Endothelial cell of hepatic sinusoid (primary cell): Measurements from ENCODE around the gene RALGAPA2.
"Not testable (repeated sequence)": the region's sequence is repeated elsewhere in the genome, so short reads cannot be mapped to it uniquely, and the experiment has no call there.

ENCODE experiments used
- in situ Hi-C: cut with HindIII; loops from 2 replicates; pipeline ENCODE4 v1.10.0; 2017; ENCODE audit warnings: low sequenced_read_pairs

Gene RALGAPA2

GRCh38 chr20:20548527-20549266 is 163.7 kb downstream of the RALGAPA2 start:
- in situ Hi-C loops, result no loop called here

- in situ Hi-C loops, result no loop called here
Measured at GRCh38 chr20:20547876-20548266, 164.6 kb downstream of the RALGAPA2 start.

GRCh38 chr20:20547221-20547875 is 165.1 kb downstream of the RALGAPA2 start:
- in situ Hi-C loops, result no loop called here

GRCh38 chr20:20546402-20546801 is 166.0 kb downstream of the RALGAPA2 start:
- in situ Hi-C loops, result no loop called here

GRCh38 chr20:20543348-20543747 is 169.1 kb downstream of the RALGAPA2 start:
- in situ Hi-C loops, result not testable (repeated sequence)

GRCh38 chr20:20536240-20536933 is 176.1 kb downstream of the RALGAPA2 start:
- in situ Hi-C loops, result no loop called here

- in situ Hi-C loops, result no loop called here
Measured at GRCh38 chr20:20535051-20535450, 177.4 kb downstream of the RALGAPA2 start.

- in situ Hi-C loops, result no loop called here
Measured at GRCh38 chr20:20531283-20531682, 181.2 kb downstream of the RALGAPA2 start.

GRCh38 chr20:20530428-20531151 is 181.9 kb downstream of the RALGAPA2 start:
- in situ Hi-C loops, result no loop called here

GRCh38 chr20:20529597-20529996 is 182.8 kb downstream of the RALGAPA2 start:
- in situ Hi-C loops, result no loop called here

GRCh38 chr20:20528861-20529260 is 183.6 kb downstream of the RALGAPA2 start:
- in situ Hi-C loops, result no loop called here

- in situ Hi-C loops, result no loop called here
Measured at GRCh38 chr20:20527661-20528060, 184.8 kb downstream of the RALGAPA2 start.

- in situ Hi-C loops, result no loop called here
Measured at GRCh38 chr20:20525756-20526155, 186.7 kb downstream of the RALGAPA2 start.

- in situ Hi-C loops, result no loop called here
Measured at GRCh38 chr20:20525214-20525613, 187.2 kb downstream of the RALGAPA2 start.

GRCh38 chr20:20524756-20525155 is 187.7 kb downstream of the RALGAPA2 start:
- in situ Hi-C loops, result no loop called here

- in situ Hi-C loops, result no loop called here
Measured at GRCh38 chr20:20521736-20522135, 190.7 kb downstream of the RALGAPA2 start.

- in situ Hi-C loops, result no loop called here
Measured at GRCh38 chr20:20520776-20521175, 191.7 kb downstream of the RALGAPA2 start.

GRCh38 chr20:20519269-20519668 is 193.2 kb downstream of the RALGAPA2 start:
- in situ Hi-C loops, result no loop called here

GRCh38 chr20:20518263-20518662 is 194.2 kb downstream of the RALGAPA2 start:
- in situ Hi-C loops, result no loop called here

- in situ Hi-C loops, result no loop called here
Measured at GRCh38 chr20:20517296-20517695, 195.1 kb downstream of the RALGAPA2 start.

GRCh38 chr20:20513720-20514119 is 198.7 kb downstream of the RALGAPA2 start:
- in situ Hi-C loops, result no loop called here
